Measurements from ENCODE around the gene RHOD. TPM values are rescaled to one million over a fixed set of nuclear protein-coding genes. Genes with fewer than 3 reads are reported as not detected.

The RHOD gene
- total RNA-seq, 1 experiment from 2014 or later: not detected

GRCh38 chr11:67062526-67063373 lies 6.1 kb downstream of the RHOD start:
- peak; percentile 59 for DNase-seq (ENCODE audit: low read depth)

- no peak for DNase-seq (ENCODE audit: low read depth)
These were observed 9.7 kb downstream of the RHOD start for GRCh38 chr11:67066333-67066709.

- peak; percentile 79 for DNase-seq (ENCODE audit: low read depth)
These were observed 15.0 kb downstream of the RHOD start for GRCh38 chr11:67071420-67072284.

GRCh38 chr11:67072295-67072694 lies 15.6 kb downstream of the RHOD start:
- DNase-seq (ENCODE audit: low read depth): no peak

- DNase-seq (ENCODE audit: low read depth): no peak
These were observed 17.3 kb downstream of the RHOD start for GRCh38 chr11:67073908-67074307.

- DNase-seq (ENCODE audit: low read depth): no peak
These were observed 19.6 kb downstream of the RHOD start for GRCh38 chr11:67076202-67076601.

GRCh38 chr11:67079065-67079705 lies 22.5 kb downstream of the RHOD start:
- DNase-seq (ENCODE audit: low read depth): no peak

- no peak for DNase-seq (ENCODE audit: low read depth)
These were observed 25.6 kb downstream of the RHOD start for GRCh38 chr11:67082071-67082791.

GRCh38 chr11:67083786-67084366 lies 27.2 kb downstream of the RHOD start:
- DNase-seq (ENCODE audit: low read depth): no peak

- DNase-seq (ENCODE audit: low read depth): no peak
These were observed 29.0 kb downstream of the RHOD start for GRCh38 chr11:67085617-67086016.

- no peak for DNase-seq (ENCODE audit: low read depth)
These were observed 34.1 kb downstream of the RHOD start for GRCh38 chr11:67090717-67091116.

- DNase-seq (ENCODE audit: low read depth): no peak
These were observed 38.5 kb downstream of the RHOD start for GRCh38 chr11:67095214-67095507.

GRCh38 chr11:67098799-67099429 lies 42.3 kb downstream of the RHOD start:
- DNase-seq (ENCODE audit: low read depth): no peak

- no peak for DNase-seq (ENCODE audit: low read depth)
These were observed 43.2 kb downstream of the RHOD start for GRCh38 chr11:67099831-67100324.

- DNase-seq (ENCODE audit: low read depth): no peak
These were observed 46.0 kb downstream of the RHOD start for GRCh38 chr11:67102664-67103063.

- no peak for DNase-seq (ENCODE audit: low read depth)
These were observed 49.3 kb downstream of the RHOD start for GRCh38 chr11:67105964-67106363.

- no peak for DNase-seq (ENCODE audit: low read depth)
These were observed 54.6 kb downstream of the RHOD start for GRCh38 chr11:67111261-67111660.

- DNase-seq (ENCODE audit: low read depth): no peak
These were observed 56.6 kb downstream of the RHOD start for GRCh38 chr11:67113231-67113721.

GRCh38 chr11:67114275-67114896 lies 57.7 kb downstream of the RHOD start:
- DNase-seq (ENCODE audit: low read depth): no peak

GRCh38 chr11:67116758-67117105 lies 60.1 kb downstream of the RHOD start:
- no peak for DNase-seq (ENCODE audit: low read depth)

Data from Daoy (cell line).